Activated CD4-positive, alpha-beta T cell treated with anti-CD3 and anti-CD28 coated beads for 4 hours (primary cell): Measurements from ENCODE around the gene CCR4.
"Not testable (repeated sequence)": the region's sequence is repeated elsewhere in the genome, so short reads cannot be mapped to it uniquely, and the experiment has no call there.

ENCODE experiments used
- DNase-seq, 2 donors: peaks; one replicate each; pipeline ENCODE4 v3.0.0-alpha.2; 2020

CCR4 gene

GRCh38 chr3:32952369-32953077, 1.1 kb downstream of the CCR4 start:
- no peak for DNase-seq

DNA sequence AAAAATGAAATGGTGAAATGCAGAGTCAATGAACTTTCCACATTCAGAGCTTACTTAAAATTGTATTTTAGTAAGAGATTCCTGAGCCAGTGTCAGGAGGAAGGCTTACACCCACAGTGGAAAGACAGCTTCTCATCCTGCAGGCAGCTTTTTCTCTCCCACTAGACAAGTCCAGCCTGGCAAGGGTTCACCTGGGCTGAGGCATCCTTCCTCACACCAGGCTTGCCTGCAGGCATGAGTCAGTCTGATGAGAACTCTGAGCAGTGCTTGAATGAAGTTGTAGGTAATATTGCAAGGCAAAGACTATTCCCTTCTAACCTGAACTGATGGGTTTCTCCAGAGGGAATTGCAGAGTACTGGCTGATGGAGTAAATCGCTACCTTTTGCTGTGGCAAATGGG, 3.1 kb downstream of the CCR4 start:
- DNase-seq: no peak

GRCh38 chr3:32956750-32957570, 5.5 kb downstream of the CCR4 start:
- DNase-seq: no peak

- no peak for DNase-seq
These were observed 7.1 kb downstream of the CCR4 start for GRCh38 chr3:32958509-32958908.

- DNase-seq: no peak
These were observed 7.9 kb downstream of the CCR4 start for GRCh38 chr3:32959371-32959770.

DNA sequence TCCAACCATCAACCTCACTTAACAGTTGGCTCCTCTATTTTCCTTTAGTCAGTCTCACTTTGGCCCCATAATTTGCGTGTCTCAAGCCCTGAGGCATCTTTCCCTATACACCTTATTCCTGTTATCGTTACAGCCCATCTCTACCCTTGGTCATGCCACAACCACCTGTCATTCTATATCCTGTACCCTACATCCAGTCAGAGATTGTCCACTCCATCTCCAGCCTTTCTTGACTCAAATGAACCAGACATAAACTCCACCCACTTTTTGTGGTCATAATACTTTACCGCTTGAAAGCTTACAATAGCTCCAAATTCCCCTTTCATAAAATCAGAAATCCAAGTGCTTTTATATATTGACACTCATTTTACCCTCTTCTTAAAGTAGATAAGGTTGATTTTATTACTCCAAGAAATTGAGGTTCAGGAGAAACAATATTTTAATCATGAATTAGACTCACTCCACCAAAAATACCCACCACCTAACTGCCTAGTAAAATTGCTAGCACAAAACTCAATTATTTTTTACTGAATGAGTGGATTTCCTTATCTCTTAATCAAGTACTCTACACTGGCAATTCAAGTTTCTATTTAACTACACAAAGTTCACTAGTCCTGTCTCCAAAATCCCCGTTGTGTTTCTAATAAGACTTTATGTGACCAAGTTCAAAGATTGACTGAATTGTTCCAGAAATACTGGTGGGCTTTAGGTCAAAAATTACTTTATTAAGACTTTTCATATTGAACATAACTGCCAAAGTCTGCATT, 9.1 kb downstream of the CCR4 start:
- DNase-seq: no peak

DNA sequence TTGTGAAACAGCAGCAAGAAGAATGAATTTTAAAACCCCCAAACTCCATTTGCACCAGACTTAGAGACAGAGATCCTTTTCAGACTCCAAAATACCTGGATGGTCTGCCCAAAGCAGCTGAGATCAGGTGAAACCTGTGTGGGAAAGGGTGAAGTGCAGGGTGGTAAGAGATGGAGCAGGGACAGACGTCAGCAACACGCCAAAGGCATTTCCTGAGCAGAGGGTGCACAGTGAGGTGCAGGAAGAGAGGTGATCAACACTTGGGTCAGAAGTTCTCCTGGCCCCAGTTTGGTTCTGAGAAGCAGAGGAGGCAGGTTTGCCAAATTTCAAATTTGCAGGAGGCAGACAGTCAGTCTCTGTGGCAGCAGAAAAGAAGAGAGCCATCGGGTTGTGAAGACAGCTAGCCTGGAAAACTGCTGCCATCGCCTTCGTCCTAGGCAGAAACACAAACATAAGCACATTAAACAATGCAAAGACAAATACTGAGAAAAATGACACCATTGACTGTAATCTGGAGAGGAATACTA, 9.8 kb downstream of the CCR4 start:
- peak in 1 of 2 donors; percentile 18 for DNase-seq

DNA sequence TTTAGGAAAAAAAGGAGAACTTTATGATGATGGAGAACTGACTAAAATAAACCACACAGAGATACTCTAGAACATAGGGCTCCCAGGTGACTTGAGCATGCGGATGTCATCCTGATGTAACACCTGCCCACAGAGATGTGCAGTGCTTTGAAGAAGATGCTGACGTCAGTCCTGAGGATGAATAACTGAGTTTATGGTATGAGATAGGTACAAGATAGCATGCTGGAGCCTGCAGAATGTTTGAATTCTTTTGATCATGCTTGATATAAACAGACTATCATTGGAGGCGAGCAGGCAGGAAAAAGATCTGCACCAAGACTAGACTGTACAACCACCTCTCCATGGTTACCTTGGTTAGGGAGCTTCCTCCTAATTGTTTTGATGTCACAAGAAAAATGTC, 12.4 kb downstream of the CCR4 start:
- DNase-seq: peak; percentile 42 to 60

DNA sequence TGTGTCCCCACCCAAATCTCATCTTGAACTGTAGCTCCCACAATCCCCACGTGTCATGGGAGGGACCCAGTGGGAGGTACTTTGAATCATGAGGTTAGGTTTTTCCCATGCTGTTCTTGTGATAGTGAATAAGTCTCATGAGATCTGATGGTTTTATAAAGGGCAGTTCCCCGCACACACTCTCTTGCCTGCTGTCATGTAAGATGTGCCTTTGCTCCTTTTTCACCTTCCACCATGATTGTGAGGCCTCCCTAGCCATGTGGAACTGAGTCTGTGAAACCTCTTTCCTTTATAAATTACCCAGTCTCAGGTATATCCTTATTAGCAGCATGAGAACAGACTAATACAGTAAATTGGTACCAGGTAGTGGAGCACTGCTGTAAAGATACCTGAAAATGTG, 13.3 kb downstream of the CCR4 start:
- not testable (repeated sequence) for DNase-seq

DNA sequence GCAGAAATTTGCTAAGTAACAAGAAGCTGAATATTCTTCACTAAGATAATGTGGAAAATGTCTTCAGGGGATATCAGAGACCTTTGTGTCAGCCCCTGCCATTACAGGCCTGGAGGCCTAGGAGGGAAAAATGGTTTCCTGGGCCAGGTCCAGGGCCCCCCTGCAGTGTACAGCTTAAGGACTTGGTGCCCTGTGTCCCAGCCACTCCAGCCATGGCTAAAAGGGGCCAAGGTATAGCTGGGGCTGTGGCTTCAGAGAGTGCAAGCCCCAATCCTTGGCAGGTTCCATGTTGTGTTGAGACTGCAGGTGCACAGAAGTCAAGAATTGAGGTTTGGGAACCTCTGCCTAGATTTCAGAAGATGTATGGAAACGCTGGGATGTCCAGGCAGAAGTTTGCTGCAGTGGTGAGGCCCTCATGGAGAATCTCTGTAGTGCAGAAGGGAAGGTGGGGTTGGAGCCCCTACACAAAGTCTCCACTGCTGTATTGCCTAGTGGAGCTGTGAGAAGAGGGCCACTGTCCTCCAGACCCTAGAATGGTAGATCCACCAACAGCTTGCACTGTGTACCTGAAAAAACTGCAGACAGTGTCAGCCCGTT, 14.3 kb downstream of the CCR4 start:
- not testable (repeated sequence) for DNase-seq

- not testable (repeated sequence) for DNase-seq
These were observed 15.2 kb downstream of the CCR4 start for GRCh38 chr3:32966627-32967026.

DNA sequence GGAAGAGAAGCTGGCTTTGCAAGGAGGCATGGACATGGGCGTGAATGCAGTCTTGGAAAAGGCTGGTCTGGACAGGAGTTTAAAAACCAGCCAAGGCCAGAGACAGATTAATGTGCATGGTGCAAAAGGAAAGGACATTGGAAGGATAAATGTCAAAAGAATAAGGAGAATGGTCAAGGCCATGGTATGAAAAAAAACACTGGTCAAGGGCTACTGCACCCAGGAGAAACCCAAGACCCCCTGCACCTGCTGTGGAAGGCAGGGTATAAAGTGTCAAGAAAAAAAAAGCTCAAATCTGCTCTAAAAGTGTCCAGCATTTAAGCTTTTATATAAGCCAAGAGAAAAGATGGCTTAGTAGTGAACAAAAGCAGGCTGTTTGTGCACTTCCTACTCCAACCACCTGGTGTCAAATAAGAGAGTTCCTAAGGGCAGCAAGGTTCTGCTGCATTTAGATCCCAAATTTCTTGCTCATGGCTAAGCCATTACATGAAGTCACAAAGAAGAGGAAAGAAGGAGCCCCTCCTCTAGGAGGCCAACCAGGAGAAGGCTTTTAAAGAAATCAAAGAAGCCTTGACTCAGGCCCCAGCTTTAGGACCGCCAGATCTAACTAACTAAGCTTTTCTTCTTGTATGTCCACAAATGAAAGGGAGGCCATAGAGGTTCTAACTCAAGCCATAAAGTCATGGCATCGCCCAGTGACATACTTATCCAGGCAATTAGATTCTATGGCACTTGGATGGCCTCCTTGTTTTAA, 16.9 kb downstream of the CCR4 start:
- DNase-seq: no peak

GRCh38 chr3:32968920-32969389, 17.5 kb downstream of the CCR4 start:
- DNase-seq: no peak

GRCh38 chr3:32969656-32970055, 18.2 kb downstream of the CCR4 start:
- DNase-seq: no peak

- DNase-seq: not testable (repeated sequence)
These were observed 19.8 kb downstream of the CCR4 start for GRCh38 chr3:32971291-32971690.

DNA sequence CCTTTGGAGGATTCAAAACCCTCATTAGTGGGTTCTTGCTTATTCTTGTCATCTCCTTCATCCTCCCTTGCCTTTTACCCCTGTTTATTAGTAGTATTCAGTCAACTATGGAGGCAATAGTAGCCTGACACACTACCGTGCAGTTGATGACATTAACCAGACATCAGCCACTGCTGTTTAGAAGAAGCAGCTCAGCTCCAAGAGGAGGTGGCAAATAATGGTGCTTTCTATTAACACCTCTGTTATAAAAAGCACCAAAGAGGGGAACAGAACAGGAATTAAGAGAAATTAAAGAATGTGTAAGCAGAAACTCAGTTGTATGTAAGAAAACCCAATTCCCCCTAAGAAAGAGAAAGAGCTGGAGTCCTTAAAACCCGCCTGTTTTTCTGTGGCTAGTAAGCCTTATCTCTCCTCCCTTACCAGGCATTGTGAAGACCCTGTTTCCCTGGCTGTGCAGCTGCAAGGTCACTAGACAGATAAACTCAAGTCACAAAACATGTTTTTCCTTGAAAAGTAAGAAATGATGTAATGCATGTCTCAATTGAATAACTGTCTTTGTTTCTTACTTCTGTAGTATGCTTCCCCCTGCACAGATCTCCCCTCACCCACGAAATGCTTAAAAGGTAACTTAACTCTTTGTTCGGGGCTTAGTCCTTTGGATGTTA, 21.2 kb downstream of the CCR4 start:
- DNase-seq: no peak

DNA sequence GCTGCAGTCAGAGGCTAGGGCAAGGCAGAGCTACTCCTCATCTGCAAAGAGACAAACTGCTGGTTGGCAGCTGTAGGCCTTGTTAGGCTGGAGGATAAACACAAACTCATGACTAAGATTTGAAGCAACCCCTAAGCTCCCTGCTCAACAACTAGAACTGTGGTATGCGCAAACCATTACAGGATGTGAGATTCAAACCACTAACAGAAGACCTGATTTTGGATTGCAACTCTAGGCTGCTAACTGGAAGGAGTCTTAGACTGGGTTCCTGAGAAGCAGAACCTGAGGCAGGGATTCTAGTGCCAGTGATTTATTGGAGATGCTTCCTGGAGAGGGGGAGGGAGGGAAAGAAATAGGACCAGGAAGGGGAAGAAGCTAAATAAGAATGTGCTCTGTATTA, 22.5 kb downstream of the CCR4 start:
- DNase-seq: peak in 1 of 2 donors; percentile 26

- no peak for DNase-seq
These were observed 24.6 kb downstream of the CCR4 start for GRCh38 chr3:32975891-32976595.

DNA sequence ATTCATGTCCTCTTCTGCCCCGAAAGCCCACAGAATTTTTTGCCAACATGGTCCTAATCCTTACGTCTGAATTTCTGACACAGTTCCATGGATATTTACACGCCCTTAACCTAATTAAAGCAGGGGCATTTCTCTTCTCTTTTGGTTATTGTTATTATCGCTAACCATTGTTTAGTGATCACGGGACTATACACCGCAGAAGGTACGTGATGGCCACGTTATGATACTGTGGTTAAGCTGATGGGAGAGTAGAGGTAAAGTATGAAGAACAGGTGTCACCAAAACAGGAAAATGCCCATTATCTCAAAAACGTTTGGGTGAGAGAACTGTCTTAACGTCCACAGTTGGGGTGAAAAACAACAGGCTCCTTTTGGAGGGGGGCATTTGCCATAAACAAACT, 26.4 kb downstream of the CCR4 start:
- DNase-seq: no peak

DNA sequence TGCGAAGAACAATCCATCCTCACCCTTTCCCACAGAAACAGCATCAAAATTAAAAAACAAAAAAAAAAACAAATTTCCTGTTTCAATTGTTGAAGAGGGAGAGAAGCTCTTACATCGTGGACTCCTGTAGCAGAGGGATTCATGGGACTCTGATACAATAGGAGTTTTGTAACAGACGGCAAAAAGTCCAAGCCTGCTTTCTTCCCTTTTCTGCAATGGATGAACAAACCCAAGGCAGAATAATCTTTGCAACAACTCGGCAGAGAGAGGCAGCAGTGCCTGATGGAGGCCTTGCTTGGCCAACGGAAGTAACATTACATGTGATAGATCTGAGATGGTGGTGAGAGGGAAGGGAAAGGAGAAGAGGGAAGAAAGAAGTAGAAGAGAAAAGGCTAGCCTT, 26.9 kb downstream of the CCR4 start:
- DNase-seq: no peak

DNA sequence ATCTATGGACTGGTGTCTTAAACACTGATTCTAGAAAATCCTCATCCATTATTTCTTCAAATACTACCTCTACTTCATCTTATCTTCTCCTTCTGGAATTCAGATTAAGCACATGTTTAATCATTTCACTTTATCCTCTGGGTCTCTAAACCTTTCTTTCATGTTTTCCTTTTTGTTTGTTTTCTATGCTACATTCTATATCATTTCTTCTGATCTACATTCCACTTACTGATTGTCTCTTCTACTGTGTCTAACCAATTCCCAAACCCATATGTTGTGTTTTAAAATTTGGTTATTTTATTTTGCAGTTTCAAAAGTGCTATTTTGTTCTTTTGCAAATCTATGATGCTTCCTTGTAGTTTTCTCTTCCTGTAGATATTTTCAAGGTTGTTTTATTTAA, 31.7 kb downstream of the CCR4 start:
- DNase-seq: no peak
